Lower leg skin (tissue), 4 donors: ENCODE results near the gene MPZL1. TPM values are rescaled to one million over a fixed set of nuclear protein-coding genes. Genes with fewer than 3 reads are reported as not detected.

Experiments
- DNase-seq, 2 donors: peaks; one replicate each; pipeline ENCODE4 v3.0.0-alpha.2; 2019; ENCODE audit warnings: low spot score in 2 of 2
- H3K4me3 ChIP-seq: fragments of 200-600 bp; sonication (generic); 2 replicates; pipeline ENCODE4 v1.5.1; 2017; ENCODE audit warnings: mild to moderate bottlenecking, low read depth; ENCODE audit not compliant: poor library complexity, severe bottlenecking
- CTCF ChIP-seq, 3 donors: fragments of 450-650 bp; IDR thresholded peaks; one replicate each; pipeline ENCODE4 v1.5.1; 2016; ENCODE audit warnings: antibody characterized with exemption in 3 of 3, mild to moderate bottlenecking in 3 of 3, moderate library complexity in 2 of 3
- POLR2A ChIP-seq, 2 donors: fragments of 450-650 bp; IDR thresholded peaks; one replicate each; pipeline ENCODE4 v1.6.1; 2016 to 2017; ENCODE audit warnings: antibody characterized with exemption in 2 of 2, mild to moderate bottlenecking in 1 of 2, moderate library complexity in 1 of 2
- WGBS, 2 donors: methylation state at CpG; one replicate each; pipeline ENCODE4 v1.1.5; 2018; 5-methylcytosine and 5-hydroxymethylcytosine counted together
- intact Hi-C: fragments of 100-400 bp; cut with DNase I; formaldehyde crosslinking; loops from one replicate; pipeline ENCODE4 v1.15.0; 2023; ENCODE audit warnings: low total_unique reads
- total RNA-seq, 4 donors: library from RNA; depleted of rRNA; stranded (reverse); fragments of >200 nt; gene quantifications; one replicate each; pipeline ENCODE4 v1.1.0, GENCODE V29; 2016

MPZL1 gene
- total RNA-seq, 4 donors from 2014 or later = 24.9 to 54.6 (median 30.9) TPM

- TF ChIP-seq CTCF (IDR thresholded peaks at IDR 0.05) = no peak
- TF ChIP-seq POLR2A (IDR thresholded peaks at IDR 0.05) = no peak
- DNase-seq = no peak
- H3K4me3 ChIP-seq = no peak overlapping the region
- intact Hi-C loops = no loop called here
- 95 to 97% methylated on average over 2 of the region's 2 CpGs for WGBS, 2 donors
Observed at GRCh38 chr1:167750641-167751040, 28.9 kb downstream of the MPZL1 start.

GRCh38 chr1:167751676-167752075 is 29.9 kb downstream of the MPZL1 start:
- H3K4me3 ChIP-seq = no peak overlapping the region
- intact Hi-C loops = no loop called here
- TF ChIP-seq CTCF (IDR thresholded peaks at IDR 0.05) = no peak
- TF ChIP-seq POLR2A (IDR thresholded peaks at IDR 0.05) = no peak
- DNase-seq = no peak
- WGBS, 2 donors = 63 to 65% methylated on average over 1 of the region's 1 CpG

DNA sequence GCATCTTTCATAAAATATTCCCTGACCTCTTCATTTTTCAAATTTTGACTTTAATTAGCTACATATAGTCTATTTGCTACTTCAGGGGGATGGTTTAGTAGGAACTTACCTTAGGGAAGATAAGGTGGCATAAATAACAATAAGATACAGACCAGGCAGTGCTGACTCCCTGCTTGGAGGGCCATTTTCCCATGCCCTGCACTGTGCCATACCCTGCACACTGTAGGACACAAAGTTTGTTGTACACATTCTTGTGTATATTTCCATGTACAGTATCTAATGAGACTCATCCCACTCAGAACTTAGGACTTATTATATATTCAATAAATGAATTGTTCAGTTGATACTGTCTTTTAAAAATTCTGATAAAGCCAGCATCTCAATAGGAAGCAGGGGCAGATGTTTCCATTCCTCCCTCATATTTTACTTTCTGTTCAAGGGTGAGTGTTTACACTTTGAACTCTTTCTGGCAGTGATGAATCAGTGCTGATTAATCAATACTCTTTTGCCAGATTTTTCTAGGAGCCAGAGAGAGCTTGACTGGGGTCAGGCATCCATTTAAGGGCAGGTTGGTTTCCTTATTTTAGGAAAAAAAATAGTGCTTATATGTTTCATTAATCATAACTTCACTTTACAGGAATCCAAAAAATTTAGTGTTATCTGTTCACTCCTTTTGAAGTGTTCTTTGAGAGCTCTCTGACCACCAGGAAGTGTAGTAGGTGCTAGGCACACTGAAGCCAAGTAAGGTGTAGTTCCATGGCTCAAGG is 30.6 kb downstream of the MPZL1 start:
- no peak for DNase-seq
- intact Hi-C loops = no loop called here
- TF ChIP-seq POLR2A (IDR thresholded peaks at IDR 0.05) = no peak
- no peak for TF ChIP-seq CTCF (IDR thresholded peaks at IDR 0.05)
- no peak overlapping the region for H3K4me3 ChIP-seq

DNA sequence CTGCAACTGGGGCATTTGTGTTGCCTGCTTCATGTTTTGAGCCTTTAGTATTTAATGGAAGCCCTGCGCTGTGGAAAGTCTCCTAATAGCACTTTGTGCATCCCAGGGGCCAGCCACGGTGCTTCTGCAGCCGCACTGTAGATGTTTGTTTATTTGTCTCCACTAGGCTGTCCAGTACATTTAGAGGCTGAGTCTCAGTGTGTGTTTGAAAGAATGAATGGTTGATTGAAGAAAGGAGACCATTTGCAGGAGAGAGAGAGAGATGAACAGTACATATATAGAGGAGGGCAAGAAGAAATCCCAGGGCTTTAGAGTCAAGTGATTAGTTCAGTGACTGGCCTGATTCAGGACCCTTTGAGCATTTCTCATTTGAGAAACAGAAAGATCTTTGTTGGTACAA is 33.9 kb downstream of the MPZL1 start:
- no peak for DNase-seq
- TF ChIP-seq CTCF (IDR thresholded peaks at IDR 0.05) (no peak), POLR2A (IDR thresholded peaks at IDR 0.05) (no peak)
- WGBS, 2 donors = 82 to 84% methylated on average over 3 of the region's 3 CpGs
- H3K4me3 ChIP-seq = no peak overlapping the region
- intact Hi-C loops = no loop called here

GRCh38 chr1:167756730-167757405 is 35.1 kb downstream of the MPZL1 start:
- DNase-seq = no peak
- H3K4me3 ChIP-seq = no peak overlapping the region
- intact Hi-C loops = no loop called here
- TF ChIP-seq CTCF (IDR thresholded peaks at IDR 0.05) (no peak), POLR2A (IDR thresholded peaks at IDR 0.05) (no peak)
- 77 to 78% methylated on average over 7 of the region's 7 CpGs for WGBS, 2 donors
